Epithelial cell of esophagus (primary cell): ENCODE data around the gene CPA4.

Experiments used
- DNase-seq: peaks from one replicate; pipeline ENCODE4 v3.0.0; 2010; ENCODE audit warnings: low read depth
- H3K4me3 ChIP-seq: 2 replicates; pipeline ENCODE4 v1.5.1; 2011; ENCODE audit warnings: mild to moderate bottlenecking, low read length, control low read depth
- TF ChIP-seq, protein P1 (sequence below): IDR thresholded peaks from 2 replicates; pipeline ENCODE4 v1.5.1; 2011; ENCODE audit warnings: low read depth, mild to moderate bottlenecking, low read length, control low read depth, inconsistent platforms; ENCODE audit not compliant: insufficient read depth; ENCODE audit errors: missing control alignments

Gene CPA4

GRCh38 chr7:130286881-130287280 is 6.1 kb upstream of the CPA4 start:
- no peak for DNase-seq
- TF ChIP-seq, protein P1, sequence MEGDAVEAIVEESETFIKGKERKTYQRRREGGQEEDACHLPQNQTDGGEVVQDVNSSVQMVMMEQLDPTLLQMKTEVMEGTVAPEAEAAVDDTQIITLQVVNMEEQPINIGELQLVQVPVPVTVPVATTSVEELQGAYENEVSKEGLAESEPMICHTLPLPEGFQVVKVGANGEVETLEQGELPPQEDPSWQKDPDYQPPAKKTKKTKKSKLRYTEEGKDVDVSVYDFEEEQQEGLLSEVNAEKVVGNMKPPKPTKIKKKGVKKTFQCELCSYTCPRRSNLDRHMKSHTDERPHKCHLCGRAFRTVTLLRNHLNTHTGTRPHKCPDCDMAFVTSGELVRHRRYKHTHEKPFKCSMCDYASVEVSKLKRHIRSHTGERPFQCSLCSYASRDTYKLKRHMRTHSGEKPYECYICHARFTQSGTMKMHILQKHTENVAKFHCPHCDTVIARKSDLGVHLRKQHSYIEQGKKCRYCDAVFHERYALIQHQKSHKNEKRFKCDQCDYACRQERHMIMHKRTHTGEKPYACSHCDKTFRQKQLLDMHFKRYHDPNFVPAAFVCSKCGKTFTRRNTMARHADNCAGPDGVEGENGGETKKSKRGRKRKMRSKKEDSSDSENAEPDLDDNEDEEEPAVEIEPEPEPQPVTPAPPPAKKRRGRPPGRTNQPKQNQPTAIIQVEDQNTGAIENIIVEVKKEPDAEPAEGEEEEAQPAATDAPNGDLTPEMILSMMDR: no peak
- no peak overlapping the region for H3K4me3 ChIP-seq

GRCh38 chr7:130288168-130288567 is 4.8 kb upstream of the CPA4 start:
- H3K4me3 ChIP-seq: no peak overlapping the region
- TF ChIP-seq, protein P1: no peak
- DNase-seq: no peak

GRCh38 chr7:130288829-130289228 is 4.1 kb upstream of the CPA4 start:
- DNase-seq: peak; percentile 30
- no peak overlapping the region for H3K4me3 ChIP-seq
- TF ChIP-seq, protein P1: no peak

DNA sequence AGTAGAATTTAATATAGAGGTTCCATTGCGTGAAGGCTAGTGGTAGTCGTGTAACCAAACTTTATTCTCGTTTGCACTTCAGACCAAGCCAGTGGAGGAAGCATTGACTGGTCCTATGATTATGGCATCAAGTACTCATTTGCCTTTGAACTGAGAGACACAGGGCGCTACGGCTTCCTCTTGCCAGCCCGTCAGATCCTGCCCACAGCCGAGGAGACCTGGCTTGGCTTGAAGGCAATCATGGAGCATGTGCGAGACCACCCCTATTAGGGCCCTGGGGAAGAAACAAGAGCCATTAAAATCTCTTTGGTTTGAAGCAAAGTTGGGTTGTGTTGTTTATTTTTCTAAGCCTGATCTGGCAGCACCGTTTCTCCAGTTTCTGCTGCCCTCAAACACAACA is 3.5 kb upstream of the CPA4 start:
- DNase-seq: no peak
- TF ChIP-seq, protein P1: no peak
- no peak overlapping the region for H3K4me3 ChIP-seq

- no peak overlapping the region for H3K4me3 ChIP-seq
- TF ChIP-seq, protein P1: no peak
- peak; percentile 96 for DNase-seq
Observed at GRCh38 chr7:130290745-130291144, 2.2 kb upstream of the CPA4 start.

GRCh38 chr7:130293521-130293920 is 560 bp downstream of the CPA4 start:
- DNase-seq: peak; percentile 29
- peak overlapping the region; percentile 37 for H3K4me3 ChIP-seq
- TF ChIP-seq, protein P1: no peak

DNA sequence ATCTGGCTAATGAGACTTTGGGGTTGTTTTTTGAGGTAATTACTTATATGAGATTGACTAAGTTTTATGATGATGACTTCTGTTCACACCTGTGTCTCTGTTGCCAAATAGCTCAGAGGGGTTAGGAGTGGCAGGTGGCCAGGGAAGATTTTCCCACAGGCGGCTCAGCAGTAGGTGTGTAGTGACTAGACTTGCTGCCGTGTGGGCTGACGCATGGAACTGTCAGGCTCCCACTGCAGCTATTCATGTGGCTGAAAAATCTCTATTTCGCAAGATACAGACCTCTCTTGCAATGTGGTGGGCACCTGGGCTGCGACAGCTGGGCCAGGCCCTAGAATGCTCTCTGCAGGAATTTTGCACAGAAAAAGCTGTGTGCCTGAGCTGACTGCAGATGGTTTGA is 1.4 kb downstream of the CPA4 start:
- TF ChIP-seq, protein P1: no peak
- peak; percentile 98 for DNase-seq
- H3K4me3 ChIP-seq: peak overlapping the region; percentile 37
